ENCODE measurements around the gene OPRPN.

Gene OPRPN

GRCh38 chr4:70367813-70368212 is 29.9 kb upstream of the OPRPN start:
- TF ChIP-seq CTCF (IDR thresholded peaks at IDR 0.05; ENCODE audit: insufficient read depth, low read depth, low read length, missing control alignments): no peak
- no peak overlapping the region for H3K4me3 ChIP-seq (ENCODE audit: low read depth, low read length)
- DNase-seq (ENCODE audit: low read depth): no peak

GRCh38 chr4:70371987-70372386 is 25.8 kb upstream of the OPRPN start:
- TF ChIP-seq CTCF (IDR thresholded peaks at IDR 0.05; ENCODE audit: insufficient read depth, low read depth, low read length, missing control alignments): no peak
- H3K4me3 ChIP-seq (ENCODE audit: low read depth, low read length): no peak overlapping the region
- no peak for DNase-seq (ENCODE audit: low read depth)

GRCh38 chr4:70372760-70373159 is 25.0 kb upstream of the OPRPN start:
- H3K4me3 ChIP-seq (ENCODE audit: low read depth, low read length): no peak overlapping the region
- no peak for TF ChIP-seq CTCF (IDR thresholded peaks at IDR 0.05; ENCODE audit: insufficient read depth, low read depth, low read length, missing control alignments)
- DNase-seq (ENCODE audit: low read depth): no peak

GRCh38 chr4:70380578-70380977 is 17.2 kb upstream of the OPRPN start:
- TF ChIP-seq CTCF (IDR thresholded peaks at IDR 0.05; ENCODE audit: insufficient read depth, low read depth, low read length, missing control alignments): no peak
- no peak for DNase-seq (ENCODE audit: low read depth)
- no peak overlapping the region for H3K4me3 ChIP-seq (ENCODE audit: low read depth, low read length)

- H3K4me3 ChIP-seq (ENCODE audit: low read depth, low read length): no peak within 1 kb of the TSS
- no peak for TF ChIP-seq CTCF (IDR thresholded peaks at IDR 0.05; ENCODE audit: insufficient read depth, low read depth, low read length, missing control alignments)
- DNase-seq (ENCODE audit: low read depth): no peak
Measured at GRCh38 chr4:70382691-70383181, 15.0 kb upstream of the OPRPN start, which contains the start of gene SMR3B. TSS of gene SMR3B (plus strand) at chr4:70383131. CDS start at chr4:70384511, 1,380 bp downstream.

- DNase-seq (ENCODE audit: low read depth): peak; percentile 41
- peak overlapping the region; percentile 27 for H3K4me3 ChIP-seq (ENCODE audit: low read depth, low read length)
- TF ChIP-seq CTCF (IDR thresholded peaks at IDR 0.05; ENCODE audit: insufficient read depth, low read depth, low read length, missing control alignments): no peak
Measured at GRCh38 chr4:70392057-70392776, 5.5 kb upstream of the OPRPN start.

GRCh38 chr4:70399319-70399718 is 1.6 kb downstream of the OPRPN start:
- TF ChIP-seq CTCF (IDR thresholded peaks at IDR 0.05; ENCODE audit: insufficient read depth, low read depth, low read length, missing control alignments): no peak
- no peak overlapping the region for H3K4me3 ChIP-seq (ENCODE audit: low read depth, low read length)
- no peak for DNase-seq (ENCODE audit: low read depth)

Measured in GM12865 (cell line).